Effector memory CD8-positive, alpha-beta T cell (primary cell): Measurements from ENCODE around the gene NHLRC1.
A peak's percentile ranks its signal among the peaks of the same experiment; 100 is the strongest.

Experiments
- ATAC-seq: fragments of 150-1000 bp; cut with Tn5 transposase; replicated peaks from 2 replicates; pipeline ENCODE4 v1.10.0; 2021; ENCODE audit warnings: mild to moderate bottlenecking, moderate library complexity
- DNase-seq, 3 experiments: peaks; one replicate each; pipeline ENCODE4 v3.0.0; 2021
- H3K27ac Mint-ChIP-seq, 2 donors: one replicate each; pipeline ENCODE4 v1.8.0; 2022; ENCODE audit warnings: mild to moderate bottlenecking in 2 of 2, mixed read lengths in 2 of 2, moderate library complexity in 2 of 2
- H3K27me3 Mint-ChIP-seq, 2 donors: one replicate each; pipeline ENCODE4 v1.8.0; 2022; ENCODE audit warnings: mixed read lengths in 2 of 2
- H3K36me3 Mint-ChIP-seq: one replicate; pipeline ENCODE4 v1.8.0; 2022; ENCODE audit warnings: mild to moderate bottlenecking, moderate library complexity, mixed read lengths; ENCODE audit not compliant: insufficient read depth
- H3K4me1 Mint-ChIP-seq, 2 donors: one replicate each; pipeline ENCODE4 v1.8.0; 2022; ENCODE audit warnings: low read depth in 2 of 2, mixed read lengths in 2 of 2
- H3K4me3 Mint-ChIP-seq, 2 donors: one replicate each; pipeline ENCODE4 v1.8.0; 2022; ENCODE audit warnings: mild to moderate bottlenecking in 2 of 2, mixed read lengths in 2 of 2, moderate library complexity in 2 of 2
- H3K9me3 Mint-ChIP-seq, 2 donors: one replicate each; pipeline ENCODE4 v1.8.0; 2022; ENCODE audit warnings: mixed read lengths in 2 of 2

NHLRC1 gene

DNA sequence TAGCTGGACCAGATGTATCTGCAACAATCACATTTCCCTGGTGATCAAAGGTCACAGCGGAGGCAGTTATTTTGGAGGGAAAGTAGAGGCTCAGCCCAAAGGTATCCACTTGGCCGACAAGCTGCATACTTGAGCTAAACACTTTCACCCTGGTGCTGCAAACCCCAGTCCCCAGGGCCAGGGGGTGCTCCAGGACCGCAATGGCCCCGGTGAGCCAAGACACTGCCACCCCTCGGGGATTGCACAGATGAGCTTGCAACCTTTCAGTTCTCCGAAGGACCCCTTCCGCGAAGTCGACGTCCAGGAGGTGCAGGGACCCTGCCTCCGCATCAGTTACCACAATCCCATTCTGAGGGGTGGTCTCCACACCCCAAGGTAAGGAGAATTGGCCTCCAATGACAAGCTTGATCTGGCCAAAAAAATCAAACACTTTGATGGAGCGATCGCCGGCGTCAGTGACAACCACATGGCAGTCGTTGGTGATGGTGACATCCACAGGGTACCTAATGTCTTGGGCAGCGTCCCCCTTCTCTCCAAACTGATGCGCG lies 823 bp downstream of the NHLRC1 start:
- no peaks in the 10 kb centered on the region for H3K9me3 Mint-ChIP-seq
- H3K27ac Mint-ChIP-seq = no peak overlapping the region
- ATAC-seq (no peak), DNase-seq (no peak)
- H3K4me1 Mint-ChIP-seq = peaks cover 4 to 5% of the 10 kb centered on the region in 2 donors
- H3K4me3 Mint-ChIP-seq = peak overlapping the region; percentile 87 to 89
- H3K36me3 Mint-ChIP-seq = no peaks in the 10 kb centered on the region
- peaks cover 10 to 13% of the 10 kb centered on the region in 2 donors for H3K27me3 Mint-ChIP-seq

DNA sequence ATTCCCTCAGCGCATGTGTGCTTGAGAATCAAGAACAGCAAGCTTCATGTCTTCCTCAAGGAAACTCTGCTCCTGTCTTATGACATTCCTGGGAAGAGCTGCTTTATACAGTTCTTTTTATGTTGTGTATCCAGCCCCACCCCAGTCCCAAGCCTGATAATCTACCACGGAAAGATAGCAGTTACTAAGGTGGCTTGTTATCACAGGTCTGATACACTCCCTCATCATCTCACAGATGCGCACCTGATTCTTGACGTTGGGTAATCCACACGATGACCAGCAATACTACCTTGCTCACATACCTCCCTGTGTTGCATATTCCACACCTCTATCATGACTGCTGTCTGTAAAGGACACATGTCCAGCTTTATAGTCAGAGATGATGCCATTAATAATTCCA lies 3.2 kb downstream of the NHLRC1 start:
- ATAC-seq (no peak), DNase-seq (no peak)
- Mint-ChIP-seq H3K27me3 (peaks cover 12 to 16% of the 10 kb centered on the region in 2 donors), H3K4me1 (peaks cover 14% of the 10 kb centered on the region in 2 donors), H3K9me3 (no peaks in the 10 kb centered on the region), H3K4me3 (no peak overlapping the region), H3K36me3 (no peaks in the 10 kb centered on the region), H3K27ac (no peak overlapping the region)

DNA sequence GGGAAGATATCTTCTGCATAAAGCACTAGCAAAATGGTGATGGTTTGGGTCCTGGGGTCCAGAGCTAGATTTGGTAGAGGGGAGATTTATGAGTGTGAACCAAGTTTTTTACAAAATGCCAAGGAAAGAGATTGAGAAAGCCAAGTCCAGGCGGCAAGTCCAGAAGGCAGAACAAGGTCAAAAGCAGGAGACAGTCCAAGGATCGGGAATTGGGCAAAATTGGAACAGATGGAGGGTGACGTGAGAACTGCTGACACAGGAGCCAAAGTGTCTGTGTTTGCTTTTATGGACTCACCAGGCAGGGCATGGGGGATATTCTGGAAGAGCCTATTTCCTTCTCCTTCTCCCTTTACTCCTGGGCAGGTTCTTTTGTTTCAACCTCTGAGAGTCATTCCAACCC lies 4.1 kb downstream of the NHLRC1 start:
- ATAC-seq (no peak), DNase-seq (no peak)
- Mint-ChIP-seq H3K4me1 (peaks cover 14% of the 10 kb centered on the region in 2 donors), H3K4me3 (no peak overlapping the region), H3K36me3 (no peaks in the 10 kb centered on the region), H3K27ac (no peak overlapping the region), H3K9me3 (no peaks in the 10 kb centered on the region), H3K27me3 (peaks cover 21 to 23% of the 10 kb centered on the region in 2 donors)

DNA sequence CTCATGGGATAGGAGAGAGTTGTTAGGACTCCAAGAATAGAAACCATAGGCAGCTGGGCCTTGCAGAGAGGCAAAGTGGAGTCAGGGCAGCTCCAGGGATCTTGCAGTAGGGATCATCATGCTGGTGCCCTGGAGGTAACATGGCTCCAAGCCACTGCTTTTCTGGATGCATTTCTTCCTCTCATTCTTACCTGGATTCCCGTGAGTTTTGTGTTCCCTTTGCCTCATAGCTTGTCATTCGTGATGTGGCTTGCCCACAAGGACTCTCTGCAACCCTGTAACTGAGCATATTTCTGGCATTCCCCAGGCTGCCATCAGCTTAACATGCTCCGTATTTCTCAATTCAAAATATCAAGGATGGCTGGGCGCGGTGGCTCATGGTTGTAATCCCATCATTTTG lies 5.3 kb downstream of the NHLRC1 start:
- peaks cover 9 to 10% of the 10 kb centered on the region in 2 donors for H3K4me1 Mint-ChIP-seq
- H3K27ac Mint-ChIP-seq = no peak overlapping the region
- H3K27me3 Mint-ChIP-seq = peaks cover 20 to 29% of the 10 kb centered on the region in 2 donors
- no peak for DNase-seq
- no peak overlapping the region for H3K4me3 Mint-ChIP-seq
- H3K36me3 Mint-ChIP-seq = no peaks in the 10 kb centered on the region
- H3K9me3 Mint-ChIP-seq = no peaks in the 10 kb centered on the region
- ATAC-seq = no peak

DNA sequence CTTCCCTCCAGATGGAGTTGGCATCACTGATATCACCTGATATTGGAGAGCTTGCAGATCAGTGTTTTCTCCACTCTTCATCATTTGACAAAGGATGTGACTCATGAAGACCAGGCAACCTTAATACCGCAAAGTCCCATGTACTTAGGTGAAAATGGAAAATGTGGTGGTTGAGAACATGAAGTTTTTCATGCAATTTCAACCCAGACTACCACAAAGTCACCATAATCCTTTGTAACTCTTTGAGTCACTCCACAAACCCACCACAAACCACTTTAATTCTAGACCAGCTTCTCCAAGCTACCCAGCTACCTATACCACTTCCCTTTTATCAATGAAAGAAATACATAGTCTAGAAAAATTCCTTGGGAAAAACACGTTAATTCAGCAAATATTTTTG lies 7.1 kb downstream of the NHLRC1 start:
- Mint-ChIP-seq H3K4me3 (peak overlapping the region; percentile 9 to 42), H3K9me3 (no peaks in the 10 kb centered on the region), H3K36me3 (no peaks in the 10 kb centered on the region), H3K4me1 (peaks cover 9 to 10% of the 10 kb centered on the region in 2 donors), H3K27me3 (peaks cover 20 to 41% of the 10 kb centered on the region in 2 donors), H3K27ac (no peak overlapping the region)
- DNase-seq (no peak), ATAC-seq (peak; percentile 48)

DNA sequence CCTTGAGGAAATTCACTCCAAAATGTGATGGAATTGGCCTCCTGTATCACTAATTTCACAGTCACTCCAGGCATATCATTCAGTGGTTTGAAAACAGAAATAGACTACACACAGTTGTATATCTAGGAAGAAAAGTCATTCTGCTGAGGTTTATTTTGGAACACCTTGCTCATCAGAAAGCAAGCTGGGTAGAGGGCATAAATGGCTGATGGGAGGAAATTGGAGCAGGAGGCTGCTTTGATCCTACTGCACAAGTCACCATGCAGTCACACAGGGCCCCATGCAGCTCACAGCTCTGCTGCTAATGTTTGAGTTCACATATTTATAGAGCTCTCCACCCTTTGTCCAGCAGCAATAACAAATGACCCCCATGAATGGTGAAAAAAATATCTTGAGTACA lies 12.3 kb downstream of the NHLRC1 start:
- Mint-ChIP-seq H3K27me3 (peaks cover 21 to 40% of the 10 kb centered on the region in 2 donors), H3K4me1 (peaks cover 1% of the 10 kb centered on the region in 2 donors)
- ATAC-seq = no peak

DNA sequence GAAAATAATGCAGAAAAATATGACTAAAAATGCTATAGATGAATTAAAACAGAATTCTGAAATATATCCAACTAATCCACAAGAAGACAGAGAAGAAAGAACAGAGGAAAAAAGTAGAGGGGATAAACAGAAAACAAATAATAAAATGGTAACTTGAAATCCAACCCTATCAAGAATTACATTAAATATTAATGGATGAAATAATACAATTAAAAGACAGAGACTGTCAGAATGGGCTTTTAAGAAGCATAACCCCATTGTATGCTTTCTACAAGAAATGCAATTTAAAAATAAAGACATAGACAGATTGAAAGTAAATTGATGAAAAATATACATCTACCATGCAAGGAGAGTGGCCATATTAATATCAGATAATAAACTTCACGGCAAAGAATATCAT lies 15.4 kb downstream of the NHLRC1 start:
- H3K27me3 Mint-ChIP-seq = peaks cover 28 to 46% of the 10 kb centered on the region in 2 donors
- H3K4me3 Mint-ChIP-seq = no peak overlapping the region
- H3K9me3 Mint-ChIP-seq = peaks cover 0 to 9% of the 10 kb centered on the region in 2 donors
- H3K36me3 Mint-ChIP-seq = no peaks in the 10 kb centered on the region
- DNase-seq = no peak
- no peak overlapping the region for H3K27ac Mint-ChIP-seq
- ATAC-seq = no peak
- no peaks in the 10 kb centered on the region for H3K4me1 Mint-ChIP-seq

More for the DNA sequence above, 12.3 kb downstream of the NHLRC1 start:
- Mint-ChIP-seq H3K4me3 (no peak overlapping the region), H3K9me3 (peaks cover 0 to 9% of the 10 kb centered on the region in 2 donors), H3K36me3 (no peaks in the 10 kb centered on the region), H3K27ac (no peak overlapping the region)
- DNase-seq = no peak

DNA sequence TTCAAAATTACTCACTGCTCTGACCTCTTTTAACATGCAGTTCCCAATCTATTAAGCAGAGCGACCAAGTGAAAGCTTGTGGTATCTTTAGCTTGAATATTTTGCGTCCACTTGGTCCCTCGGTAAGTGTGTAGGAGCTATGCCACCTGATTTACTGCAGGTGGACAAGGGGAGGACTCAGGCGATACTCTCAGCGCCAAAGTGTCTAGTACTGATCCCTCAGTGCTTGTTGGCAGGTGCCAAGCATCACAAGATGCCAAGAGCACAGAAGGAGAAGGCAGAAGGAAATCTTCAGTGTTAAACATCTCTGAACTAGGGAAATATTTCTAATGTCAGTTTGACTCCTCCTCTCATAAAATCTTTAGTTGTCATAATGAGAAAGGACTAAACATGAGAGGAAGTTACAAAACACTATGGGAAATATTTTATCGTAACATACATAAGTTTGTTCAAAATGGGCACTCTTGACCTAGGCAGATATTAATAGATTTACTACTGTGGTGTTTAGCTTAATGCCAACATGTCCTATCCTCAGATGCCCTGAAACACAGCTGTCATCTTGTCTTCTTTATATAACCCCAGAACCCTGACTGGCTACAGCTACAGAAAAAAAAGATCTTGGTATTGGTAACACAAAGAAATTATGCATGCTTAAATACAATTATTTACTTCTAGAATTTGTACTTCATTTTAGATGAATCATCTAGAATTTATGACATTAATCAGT lies 19.5 kb downstream of the NHLRC1 start:
- no peaks in the 10 kb centered on the region for H3K4me1 Mint-ChIP-seq
- no peak overlapping the region for H3K4me3 Mint-ChIP-seq
- no peak for DNase-seq
- peaks cover 37 to 46% of the 10 kb centered on the region in 2 donors for H3K27me3 Mint-ChIP-seq
- H3K27ac Mint-ChIP-seq = no peak overlapping the region
- H3K9me3 Mint-ChIP-seq = peaks cover 0 to 9% of the 10 kb centered on the region in 2 donors
- no peaks in the 10 kb centered on the region for H3K36me3 Mint-ChIP-seq
- no peak for ATAC-seq

DNA sequence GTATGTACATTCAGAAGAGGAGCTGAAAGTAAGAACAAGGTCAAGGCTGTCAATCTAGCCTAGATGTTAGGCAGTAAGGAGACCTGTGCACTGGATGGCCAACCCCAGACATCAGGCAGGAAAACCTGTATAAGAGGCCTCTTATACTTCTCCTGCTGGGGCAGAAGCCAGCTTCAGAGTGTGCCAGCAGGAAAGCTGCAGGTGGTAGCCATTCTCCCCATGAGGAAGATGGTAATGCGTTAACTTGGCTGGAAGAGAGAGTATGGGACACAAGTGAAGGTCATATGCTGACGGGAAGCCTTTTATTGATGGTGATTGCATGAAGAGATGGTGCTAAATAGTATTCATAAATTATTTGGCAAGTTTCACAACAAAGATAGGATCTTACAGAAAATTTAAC lies 20.6 kb downstream of the NHLRC1 start:
- H3K4me1 Mint-ChIP-seq = no peaks in the 10 kb centered on the region
- H3K27me3 Mint-ChIP-seq = peaks cover 45 to 56% of the 10 kb centered on the region in 2 donors
- no peaks in the 10 kb centered on the region for H3K36me3 Mint-ChIP-seq
- peaks cover 0 to 9% of the 10 kb centered on the region in 2 donors for H3K9me3 Mint-ChIP-seq
- no peak overlapping the region for H3K4me3 Mint-ChIP-seq
- no peak for ATAC-seq
- no peak for DNase-seq
- no peak overlapping the region for H3K27ac Mint-ChIP-seq

DNA sequence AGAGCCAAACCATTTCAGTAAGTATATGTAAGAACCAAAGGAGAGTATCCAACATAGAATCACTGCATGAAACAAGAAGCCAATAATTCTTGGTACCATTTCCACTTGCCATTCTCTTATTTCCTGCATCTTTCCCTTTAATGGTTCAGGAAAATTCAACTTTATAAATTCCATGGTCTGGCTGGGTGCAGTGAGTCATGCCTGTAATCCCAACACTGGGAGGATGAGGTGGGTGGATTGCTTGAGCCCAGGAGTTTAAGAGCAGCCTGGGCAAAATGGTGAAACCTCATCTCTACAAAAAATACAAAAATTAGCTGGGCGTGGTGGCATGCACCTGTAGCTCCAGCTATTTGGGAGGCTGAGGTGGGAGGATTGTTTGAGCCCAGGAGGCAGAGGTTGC lies 21.2 kb downstream of the NHLRC1 start:
- Mint-ChIP-seq H3K4me1 (no peaks in the 10 kb centered on the region), H3K9me3 (peaks cover 0 to 9% of the 10 kb centered on the region in 2 donors), H3K27ac (peak overlapping the region in 1 of 2 donors; percentile 51), H3K27me3 (peaks cover 45 to 56% of the 10 kb centered on the region in 2 donors), H3K4me3 (no peak overlapping the region), H3K36me3 (no peaks in the 10 kb centered on the region)
- ATAC-seq (no peak), DNase-seq (no peak)

DNA sequence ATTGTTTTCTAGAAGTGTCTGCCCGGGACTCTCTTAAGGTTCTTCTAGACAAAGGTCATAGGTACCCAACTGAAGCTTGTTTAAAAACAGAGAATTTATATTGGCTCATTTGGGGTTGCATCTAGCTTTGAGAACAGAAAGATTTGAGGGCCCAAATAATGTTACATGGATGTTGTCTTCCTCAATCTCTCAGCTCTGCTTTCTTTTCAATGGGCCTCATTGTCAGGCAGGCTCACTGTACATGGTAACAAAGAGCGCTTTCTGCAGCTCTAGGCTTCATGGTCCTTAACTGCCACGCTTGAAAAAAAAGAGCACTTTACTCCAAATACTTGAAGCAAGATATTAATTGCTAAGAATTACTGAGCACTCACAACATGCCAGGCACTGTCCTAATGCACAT lies 22.2 kb downstream of the NHLRC1 start:
- H3K4me3 Mint-ChIP-seq = no peak overlapping the region
- no peak for DNase-seq
- no peak for ATAC-seq
- H3K9me3 Mint-ChIP-seq = peaks cover 0 to under 1% of the 10 kb centered on the region in 2 donors
- no peaks in the 10 kb centered on the region for H3K4me1 Mint-ChIP-seq
- H3K27me3 Mint-ChIP-seq = peaks cover 45 to 56% of the 10 kb centered on the region in 2 donors
- no peak overlapping the region for H3K27ac Mint-ChIP-seq
- no peaks in the 10 kb centered on the region for H3K36me3 Mint-ChIP-seq

DNA sequence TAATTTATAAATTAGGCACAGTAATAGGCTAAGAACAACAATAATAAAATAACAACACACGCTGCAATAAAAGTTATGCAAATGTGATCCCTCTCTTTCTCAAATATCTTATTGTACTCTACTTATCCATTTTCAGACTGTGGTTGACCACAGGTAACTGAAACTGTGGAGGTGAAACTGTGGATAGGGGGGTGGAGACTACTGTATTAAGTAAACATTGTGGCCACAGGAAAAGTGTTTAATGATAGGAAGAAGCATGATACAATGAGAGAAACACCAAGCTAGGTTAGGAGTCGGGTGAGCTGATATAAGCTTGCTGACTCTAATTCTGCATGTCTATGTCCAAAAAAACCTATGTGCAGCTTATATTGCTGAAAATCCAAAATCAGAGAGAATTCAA lies 23.0 kb downstream of the NHLRC1 start:
- DNase-seq = no peak
- no peak for ATAC-seq
- peaks cover 40 to 51% of the 10 kb centered on the region in 2 donors for H3K27me3 Mint-ChIP-seq
- H3K9me3 Mint-ChIP-seq = no peaks in the 10 kb centered on the region
- H3K4me3 Mint-ChIP-seq = no peak overlapping the region
- no peaks in the 10 kb centered on the region for H3K4me1 Mint-ChIP-seq
- no peak overlapping the region for H3K27ac Mint-ChIP-seq
- H3K36me3 Mint-ChIP-seq = no peaks in the 10 kb centered on the region

DNA sequence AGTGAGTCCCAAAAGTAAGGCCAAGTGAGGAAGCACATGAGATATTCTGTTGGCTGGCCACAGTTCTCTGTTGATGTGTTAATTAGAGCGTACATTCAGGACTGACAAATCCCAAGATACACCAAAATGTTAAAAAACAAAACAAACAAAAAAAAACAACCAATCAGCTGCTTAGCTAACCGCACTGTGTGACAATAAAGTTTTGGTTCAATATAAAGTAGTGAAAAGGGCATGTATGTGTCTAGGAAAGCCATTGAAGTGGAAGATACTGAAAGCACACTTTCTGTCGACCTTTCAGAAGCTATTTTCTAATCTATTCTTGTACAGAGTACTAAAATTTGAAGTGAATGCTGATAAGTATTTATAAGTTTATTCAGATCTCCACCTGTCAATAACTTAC lies 26.1 kb downstream of the NHLRC1 start:
- Mint-ChIP-seq H3K27ac (no peak overlapping the region), H3K27me3 (peaks cover 25 to 47% of the 10 kb centered on the region in 2 donors), H3K9me3 (no peaks in the 10 kb centered on the region), H3K4me3 (no peak overlapping the region), H3K4me1 (no peaks in the 10 kb centered on the region), H3K36me3 (no peaks in the 10 kb centered on the region)
- DNase-seq (no peak), ATAC-seq (no peak)

DNA sequence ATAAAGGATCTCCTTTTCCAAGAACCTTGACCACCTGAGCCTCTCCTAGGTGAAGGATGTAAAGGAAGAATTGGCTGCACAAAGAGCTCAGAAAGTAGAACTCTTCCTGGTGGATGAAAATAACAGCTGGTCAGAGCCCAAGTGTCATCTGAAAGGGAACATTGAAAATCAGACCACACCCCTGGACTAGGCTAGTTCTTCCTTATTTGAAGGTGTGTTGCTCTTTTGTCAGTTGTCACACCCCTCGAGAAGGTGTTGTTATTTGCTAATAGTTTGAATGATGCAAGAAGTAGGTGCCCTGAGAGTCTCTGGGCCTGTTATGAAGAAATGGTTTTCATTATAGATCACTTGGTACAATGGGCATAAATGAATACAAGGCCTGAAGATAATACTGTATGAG lies 31.1 kb downstream of the NHLRC1 start:
- Mint-ChIP-seq H3K36me3 (no peaks in the 10 kb centered on the region), H3K27me3 (peaks cover 18 to 46% of the 10 kb centered on the region in 2 donors), H3K4me3 (no peak overlapping the region), H3K9me3 (peaks cover 6 to 9% of the 10 kb centered on the region in 2 donors), H3K4me1 (no peaks in the 10 kb centered on the region), H3K27ac (no peak overlapping the region)
- ATAC-seq (no peak), DNase-seq (no peak)
